ENCODE measurements around the gene MAGOH. TPM values are rescaled to one million over a fixed set of nuclear protein-coding genes. Genes with fewer than 3 reads are reported as not detected.
A peak's percentile ranks its signal among the peaks of the same experiment; 100 is the strongest.

MAGOH gene
- total and polyA plus RNA-seq, 10 of the 15 experiments (the other 5 are each of a cell fraction or from before 2014, with no cell fraction given) = 62.6 to 261 (median 89.8) TPM

DNA sequence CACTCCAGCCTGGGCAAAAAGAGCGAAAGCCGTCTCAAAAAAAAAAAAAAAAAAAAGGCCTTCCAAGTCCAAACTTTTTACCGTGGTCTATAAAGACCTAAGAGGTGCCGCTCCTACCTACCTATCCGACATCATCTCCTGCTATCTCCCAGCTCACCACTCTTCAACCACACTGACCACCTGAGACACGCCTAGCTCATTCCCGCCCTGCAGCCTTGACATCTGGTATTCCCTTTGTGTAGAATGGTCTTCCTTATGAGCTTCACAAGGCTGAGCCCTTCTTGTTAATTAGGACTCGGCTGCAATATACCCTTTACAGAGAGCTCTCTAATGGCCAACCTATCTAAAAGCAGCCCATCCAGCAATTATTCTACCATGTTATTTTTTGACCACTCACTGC is 680 bp downstream of the MAGOH start:
- WGBS (ENCODE audit: insufficient coverage, insufficient replicate concordance, low lambda C conversion rate, missing lambda C conversion rate) = 37% methylated on average over 6 of the region's 8 CpGs
- ChIA-PET POLR2A (interaction anchor here (0.7 to 1.7 kb wide), 3 partner anchors 16 to 1349 kb away, joined by 3 to 9 read pairs (median 6); no protein-coding TSS in a partner anchor), CTCF (interaction anchor here (0.9 to 1.7 kb wide), 4 partner anchors 17 to 156 kb away, joined by 3 to 4 read pairs (median 3); no protein-coding TSS in a partner anchor), RAD21 (ENCODE audit: unreplicated experiment) (interaction anchor here (1.4 kb wide), 1 partner anchor 18 kb away, joined by 3 read pairs; no protein-coding TSS in a partner anchor), SMC1A (ENCODE audit: uncharacterized antibody, unreplicated experiment) (no interaction called here)
- H3K9ac ChIP-seq (ENCODE audit: control insufficient read depth, insufficient read depth, low read length) = peak overlapping the region; percentile 89
- H3K79me2 ChIP-seq (ENCODE audit: control insufficient read depth, insufficient read depth, low read length) = peaks cover 17% of the 10 kb centered on the region
- in situ Hi-C loops (cut with MboI) = no loop called here
- peaks cover 4% of the 10 kb centered on the region for H3K4me1 ChIP-seq (ENCODE audit: control insufficient read depth, insufficient read depth, low read length)
- no peaks in the 10 kb centered on the region for H4K20me1 ChIP-seq (ENCODE audit: control insufficient read depth, insufficient read depth)
- H3K36me3 ChIP-seq (ENCODE audit: control insufficient read depth in 2 of 2, insufficient read depth in 2 of 2, low read length in 1 of 2) = peaks cover 1 to 16% of the 10 kb centered on the region in 2 experiments
- BruUV-seq (replicated peaks) = no TSS peak
- intact Hi-C loops (cut with micrococcal nuclease; ENCODE audit: unreplicated experiment) = loop anchor here (1.0 kb wide), 1 partner anchor 17 kb away; the partner anchor contains the start of gene CZIB
- H3K27ac ChIP-seq (ENCODE audit: control insufficient read depth, insufficient read depth) = peak overlapping the region; percentile 66
- H2AFZ ChIP-seq (ENCODE audit: control insufficient read depth, low read depth, low read length) = no peak overlapping the region
- H3K4me3 ChIP-seq = peak overlapping the region; percentile 94
- FAIRE-seq = no peak
- H3K4me2 ChIP-seq (ENCODE audit: control insufficient read depth, insufficient read depth) = peak overlapping the region; percentile 75
- DNase-seq (ENCODE audit: low read depth, low spot score) = no peak
- no peaks in the 10 kb centered on the region for H3K9me3 ChIP-seq (replicated peaks; ENCODE audit: control insufficient read depth, insufficient read depth, low read length)
- ATAC-seq = no peak
- no peaks in the 10 kb centered on the region for H3K27me3 ChIP-seq (replicated peaks in 1 of 2; ENCODE audit: control insufficient read depth in 2 of 2, insufficient read depth in 2 of 2, low read length in 1 of 2)
- TF ChIP-seq ATF2 (IDR thresholded peaks at IDR 0.05; ENCODE audit: low read length) (no peak), ZNF217 (IDR thresholded peaks at IDR 0.05) (no peak), RCOR1 (conservative IDR thresholded peaks at IDR 0.05; ENCODE audit: low read depth, low read length) (no peak), SREBF1 (IDR thresholded peaks at IDR 0.05; ENCODE audit: low read length) (no peak), GATAD2B (conservative IDR thresholded peaks at IDR 0.05; ENCODE audit: low read depth) (no peak), ESRRA (IDR thresholded peaks at IDR 0.05; ENCODE audit: low read length) (no peak)
- TF ChIP-seq, protein P1, sequence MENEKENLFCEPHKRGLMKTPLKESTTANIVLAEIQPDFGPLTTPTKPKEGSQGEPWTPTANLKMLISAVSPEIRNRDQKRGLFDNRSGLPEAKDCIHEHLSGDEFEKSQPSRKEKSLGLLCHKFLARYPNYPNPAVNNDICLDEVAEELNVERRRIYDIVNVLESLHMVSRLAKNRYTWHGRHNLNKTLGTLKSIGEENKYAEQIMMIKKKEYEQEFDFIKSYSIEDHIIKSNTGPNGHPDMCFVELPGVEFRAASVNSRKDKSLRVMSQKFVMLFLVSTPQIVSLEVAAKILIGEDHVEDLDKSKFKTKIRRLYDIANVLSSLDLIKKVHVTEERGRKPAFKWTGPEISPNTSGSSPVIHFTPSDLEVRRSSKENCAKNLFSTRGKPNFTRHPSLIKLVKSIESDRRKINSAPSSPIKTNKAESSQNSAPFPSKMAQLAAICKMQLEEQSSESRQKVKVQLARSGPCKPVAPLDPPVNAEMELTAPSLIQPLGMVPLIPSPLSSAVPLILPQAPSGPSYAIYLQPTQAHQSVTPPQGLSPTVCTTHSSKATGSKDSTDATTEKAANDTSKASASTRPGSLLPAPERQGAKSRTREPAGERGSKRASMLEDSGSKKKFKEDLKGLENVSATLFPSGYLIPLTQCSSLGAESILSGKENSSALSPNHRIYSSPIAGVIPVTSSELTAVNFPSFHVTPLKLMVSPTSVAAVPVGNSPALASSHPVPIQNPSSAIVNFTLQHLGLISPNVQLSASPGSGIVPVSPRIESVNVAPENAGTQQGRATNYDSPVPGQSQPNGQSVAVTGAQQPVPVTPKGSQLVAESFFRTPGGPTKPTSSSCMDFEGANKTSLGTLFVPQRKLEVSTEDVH (IDR thresholded peaks at IDR 0.05; ENCODE audit: low read depth, partially characterized antibody) = no peak
- TF ChIP-seq, protein P2, sequence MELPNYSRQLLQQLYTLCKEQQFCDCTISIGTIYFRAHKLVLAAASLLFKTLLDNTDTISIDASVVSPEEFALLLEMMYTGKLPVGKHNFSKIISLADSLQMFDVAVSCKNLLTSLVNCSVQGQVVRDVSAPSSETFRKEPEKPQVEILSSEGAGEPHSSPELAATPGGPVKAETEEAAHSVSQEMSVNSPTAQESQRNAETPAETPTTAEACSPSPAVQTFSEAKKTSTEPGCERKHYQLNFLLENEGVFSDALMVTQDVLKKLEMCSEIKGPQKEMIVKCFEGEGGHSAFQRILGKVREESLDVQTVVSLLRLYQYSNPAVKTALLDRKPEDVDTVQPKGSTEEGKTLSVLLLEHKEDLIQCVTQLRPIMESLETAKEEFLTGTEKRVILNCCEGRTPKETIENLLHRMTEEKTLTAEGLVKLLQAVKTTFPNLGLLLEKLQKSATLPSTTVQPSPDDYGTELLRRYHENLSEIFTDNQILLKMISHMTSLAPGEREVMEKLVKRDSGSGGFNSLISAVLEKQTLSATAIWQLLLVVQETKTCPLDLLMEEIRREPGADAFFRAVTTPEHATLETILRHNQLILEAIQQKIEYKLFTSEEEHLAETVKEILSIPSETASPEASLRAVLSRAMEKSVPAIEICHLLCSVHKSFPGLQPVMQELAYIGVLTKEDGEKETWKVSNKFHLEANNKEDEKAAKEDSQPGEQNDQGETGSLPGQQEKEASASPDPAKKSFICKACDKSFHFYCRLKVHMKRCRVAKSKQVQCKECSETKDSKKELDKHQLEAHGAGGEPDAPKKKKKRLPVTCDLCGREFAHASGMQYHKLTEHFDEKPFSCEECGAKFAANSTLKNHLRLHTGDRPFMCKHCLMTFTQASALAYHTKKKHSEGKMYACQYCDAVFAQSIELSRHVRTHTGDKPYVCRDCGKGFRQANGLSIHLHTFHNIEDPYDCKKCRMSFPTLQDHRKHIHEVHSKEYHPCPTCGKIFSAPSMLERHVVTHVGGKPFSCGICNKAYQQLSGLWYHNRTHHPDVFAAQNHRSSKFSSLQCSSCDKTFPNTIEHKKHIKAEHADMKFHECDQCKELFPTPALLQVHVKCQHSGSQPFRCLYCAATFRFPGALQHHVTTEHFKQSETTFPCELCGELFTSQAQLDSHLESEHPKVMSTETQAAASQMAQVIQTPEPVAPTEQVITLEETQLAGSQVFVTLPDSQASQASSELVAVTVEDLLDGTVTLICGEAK (IDR thresholded peaks at IDR 0.05; ENCODE audit: borderline replicate concordance) = no peak
- TF ChIP-seq, protein P3, sequence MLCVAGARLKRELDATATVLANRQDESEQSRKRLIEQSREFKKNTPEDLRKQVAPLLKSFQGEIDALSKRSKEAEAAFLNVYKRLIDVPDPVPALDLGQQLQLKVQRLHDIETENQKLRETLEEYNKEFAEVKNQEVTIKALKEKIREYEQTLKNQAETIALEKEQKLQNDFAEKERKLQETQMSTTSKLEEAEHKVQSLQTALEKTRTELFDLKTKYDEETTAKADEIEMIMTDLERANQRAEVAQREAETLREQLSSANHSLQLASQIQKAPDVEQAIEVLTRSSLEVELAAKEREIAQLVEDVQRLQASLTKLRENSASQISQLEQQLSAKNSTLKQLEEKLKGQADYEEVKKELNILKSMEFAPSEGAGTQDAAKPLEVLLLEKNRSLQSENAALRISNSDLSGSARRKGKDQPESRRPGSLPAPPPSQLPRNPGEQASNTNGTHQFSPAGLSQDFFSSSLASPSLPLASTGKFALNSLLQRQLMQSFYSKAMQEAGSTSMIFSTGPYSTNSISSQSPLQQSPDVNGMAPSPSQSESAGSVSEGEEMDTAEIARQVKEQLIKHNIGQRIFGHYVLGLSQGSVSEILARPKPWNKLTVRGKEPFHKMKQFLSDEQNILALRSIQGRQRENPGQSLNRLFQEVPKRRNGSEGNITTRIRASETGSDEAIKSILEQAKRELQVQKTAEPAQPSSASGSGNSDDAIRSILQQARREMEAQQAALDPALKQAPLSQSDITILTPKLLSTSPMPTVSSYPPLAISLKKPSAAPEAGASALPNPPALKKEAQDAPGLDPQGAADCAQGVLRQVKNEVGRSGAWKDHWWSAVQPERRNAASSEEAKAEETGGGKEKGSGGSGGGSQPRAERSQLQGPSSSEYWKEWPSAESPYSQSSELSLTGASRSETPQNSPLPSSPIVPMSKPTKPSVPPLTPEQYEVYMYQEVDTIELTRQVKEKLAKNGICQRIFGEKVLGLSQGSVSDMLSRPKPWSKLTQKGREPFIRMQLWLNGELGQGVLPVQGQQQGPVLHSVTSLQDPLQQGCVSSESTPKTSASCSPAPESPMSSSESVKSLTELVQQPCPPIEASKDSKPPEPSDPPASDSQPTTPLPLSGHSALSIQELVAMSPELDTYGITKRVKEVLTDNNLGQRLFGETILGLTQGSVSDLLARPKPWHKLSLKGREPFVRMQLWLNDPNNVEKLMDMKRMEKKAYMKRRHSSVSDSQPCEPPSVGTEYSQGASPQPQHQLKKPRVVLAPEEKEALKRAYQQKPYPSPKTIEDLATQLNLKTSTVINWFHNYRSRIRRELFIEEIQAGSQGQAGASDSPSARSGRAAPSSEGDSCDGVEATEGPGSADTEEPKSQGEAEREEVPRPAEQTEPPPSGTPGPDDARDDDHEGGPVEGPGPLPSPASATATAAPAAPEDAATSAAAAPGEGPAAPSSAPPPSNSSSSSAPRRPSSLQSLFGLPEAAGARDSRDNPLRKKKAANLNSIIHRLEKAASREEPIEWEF (IDR thresholded peaks at IDR 0.05; ENCODE audit: insufficient replicate concordance, low read depth, low read length) = no peak

All from GM12878 (cell line).